Ascending aorta (tissue), 2 donors: ENCODE measurements around the gene SHISA6. TPM values are rescaled to one million over a fixed set of nuclear protein-coding genes. Genes with fewer than 3 reads are reported as not detected.

Experiments
- DNase-seq, 2 donors: peaks; one replicate each; pipeline ENCODE4 v3.0.0-alpha.2; 2019; ENCODE audit warnings: low spot score in 2 of 2
- H3K27ac ChIP-seq, 2 donors: fragments of 200-600 bp; sonication (generic); one replicate each; pipeline ENCODE4 v1.5.1; 2016 to 2017; ENCODE audit warnings: mild to moderate bottlenecking in 1 of 2
- H3K27me3 ChIP-seq: fragments of 200-600 bp; sonication (generic); one replicate; pipeline ENCODE4 v1.5.1; 2017
- H3K36me3 ChIP-seq, 2 donors: fragments of 200-600 bp; sonication (generic); one replicate each; pipeline ENCODE4 v1.5.1; 2016
- H3K4me1 ChIP-seq, 2 donors: fragments of 200-600 bp; sonication (generic); one replicate each; pipeline ENCODE4 v1.5.1; 2016 to 2017; ENCODE audit warnings: mild to moderate bottlenecking in 1 of 2
- H3K4me3 ChIP-seq, 2 donors: fragments of 200-600 bp; sonication (generic); one replicate each; pipeline ENCODE4 v1.5.1; 2016 to 2017; ENCODE audit warnings: mild to moderate bottlenecking in 1 of 2
- H3K9me3 ChIP-seq, 2 donors: fragments of 200-600 bp; sonication (generic); one replicate each; pipeline ENCODE4 v1.5.1; 2016
- intact Hi-C: fragments of 100-400 bp; cut with DNase I; formaldehyde crosslinking; loops from one replicate; pipeline ENCODE4 v1.15.1; 2023
- total RNA-seq: library from RNA; depleted of rRNA; stranded (reverse); fragments of >200 nt; gene quantifications from one replicate; pipeline ENCODE4 v1.1.0, GENCODE V29; 2016
- TF ChIP-seq, protein P1 (sequence below), 3 experiments: fragments of 200-600 bp in 2 of 3; fragments of 450-650 bp in 1 of 3; sonication (generic) in 2 of 3; IDR thresholded peaks; one replicate each; pipeline ENCODE4 v1.5.1; 2016 to 2019; ENCODE audit warnings: antibody characterized with exemption in 3 of 3, mild to moderate bottlenecking in 1 of 3, moderate library complexity in 1 of 3

Gene SHISA6
- total RNA-seq, 1 donor from 2014 or later, result 0.11 TPM

DNA sequence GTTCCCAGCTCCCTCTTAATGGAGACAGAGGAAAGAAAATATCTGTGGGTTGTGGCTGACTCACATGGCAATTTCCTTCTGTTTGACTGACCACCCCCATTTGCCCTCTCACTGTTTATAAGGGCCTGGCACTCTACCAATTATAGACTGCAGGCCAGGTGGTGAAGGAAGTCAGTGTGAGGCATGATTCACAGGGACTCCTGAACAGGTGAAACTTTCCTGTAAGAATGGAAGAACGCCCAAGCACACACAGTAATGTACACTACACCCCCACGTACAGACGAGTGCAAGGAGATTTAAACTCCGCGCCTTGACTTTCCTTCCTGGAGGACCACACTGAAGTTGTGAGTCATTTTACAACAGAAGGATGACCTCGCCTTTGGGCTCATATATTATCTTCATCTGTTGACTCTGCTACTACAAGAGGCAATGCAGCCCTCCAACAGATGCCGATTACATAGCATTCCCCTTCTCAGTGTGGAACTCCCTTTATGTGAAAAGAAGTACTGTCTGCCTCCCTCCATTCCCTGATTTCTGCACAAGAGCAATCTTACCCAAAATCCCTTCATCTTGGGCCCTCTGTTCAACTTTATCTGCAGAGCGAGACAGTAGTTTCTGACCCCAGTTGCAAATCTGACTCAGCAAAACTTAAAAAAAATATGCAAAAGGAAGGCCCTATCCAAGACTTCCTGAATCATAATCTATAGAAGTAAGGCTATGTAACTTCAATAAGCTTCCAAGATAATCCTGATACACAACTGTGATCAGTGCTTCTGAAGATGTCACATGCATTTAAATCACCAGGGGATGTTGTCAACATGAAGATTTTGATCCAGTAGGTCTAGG lies 163.6 kb downstream of the SHISA6 start:
- Histone ChIP-seq H3K27me3 (no peaks in the 10 kb centered on the region), H3K4me1 (no peaks in the 10 kb centered on the region), H3K9me3 (no peaks in the 10 kb centered on the region), H3K4me3 (no peak overlapping the region), H3K27ac (no peak overlapping the region), H3K36me3 (no peaks in the 10 kb centered on the region)
- DNase-seq, result no peak
- intact Hi-C loops, result no loop called here
- TF ChIP-seq, protein P1, sequence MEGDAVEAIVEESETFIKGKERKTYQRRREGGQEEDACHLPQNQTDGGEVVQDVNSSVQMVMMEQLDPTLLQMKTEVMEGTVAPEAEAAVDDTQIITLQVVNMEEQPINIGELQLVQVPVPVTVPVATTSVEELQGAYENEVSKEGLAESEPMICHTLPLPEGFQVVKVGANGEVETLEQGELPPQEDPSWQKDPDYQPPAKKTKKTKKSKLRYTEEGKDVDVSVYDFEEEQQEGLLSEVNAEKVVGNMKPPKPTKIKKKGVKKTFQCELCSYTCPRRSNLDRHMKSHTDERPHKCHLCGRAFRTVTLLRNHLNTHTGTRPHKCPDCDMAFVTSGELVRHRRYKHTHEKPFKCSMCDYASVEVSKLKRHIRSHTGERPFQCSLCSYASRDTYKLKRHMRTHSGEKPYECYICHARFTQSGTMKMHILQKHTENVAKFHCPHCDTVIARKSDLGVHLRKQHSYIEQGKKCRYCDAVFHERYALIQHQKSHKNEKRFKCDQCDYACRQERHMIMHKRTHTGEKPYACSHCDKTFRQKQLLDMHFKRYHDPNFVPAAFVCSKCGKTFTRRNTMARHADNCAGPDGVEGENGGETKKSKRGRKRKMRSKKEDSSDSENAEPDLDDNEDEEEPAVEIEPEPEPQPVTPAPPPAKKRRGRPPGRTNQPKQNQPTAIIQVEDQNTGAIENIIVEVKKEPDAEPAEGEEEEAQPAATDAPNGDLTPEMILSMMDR (IDR thresholded peaks at IDR 0.05), result no peak

DNA sequence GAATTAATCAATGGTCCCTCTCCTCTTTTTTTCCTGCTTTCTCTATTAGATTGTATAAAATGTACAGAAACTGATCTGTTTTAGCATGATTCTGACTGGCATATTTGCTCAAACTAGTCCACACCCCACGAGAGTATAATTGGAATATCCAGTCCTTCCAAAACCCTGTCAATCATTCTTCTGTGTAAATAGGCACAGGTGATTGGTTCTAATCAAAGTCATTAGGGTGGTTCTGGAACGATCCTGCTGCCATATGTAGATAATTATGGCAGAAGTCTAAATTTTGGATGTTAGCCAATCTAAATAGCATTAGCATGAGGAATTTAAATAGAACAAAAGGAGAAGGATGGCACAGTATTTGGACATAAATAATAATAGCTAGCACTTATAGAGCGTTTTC lies 165.7 kb downstream of the SHISA6 start:
- TF ChIP-seq, protein P1 (IDR thresholded peaks at IDR 0.05), result no peak
- Histone ChIP-seq H3K4me3 (no peak overlapping the region), H3K36me3 (no peaks in the 10 kb centered on the region), H3K27ac (no peak overlapping the region), H3K27me3 (no peaks in the 10 kb centered on the region), H3K4me1 (no peaks in the 10 kb centered on the region), H3K9me3 (no peaks in the 10 kb centered on the region)
- DNase-seq, result no peak
- intact Hi-C loops, result no loop called here

DNA sequence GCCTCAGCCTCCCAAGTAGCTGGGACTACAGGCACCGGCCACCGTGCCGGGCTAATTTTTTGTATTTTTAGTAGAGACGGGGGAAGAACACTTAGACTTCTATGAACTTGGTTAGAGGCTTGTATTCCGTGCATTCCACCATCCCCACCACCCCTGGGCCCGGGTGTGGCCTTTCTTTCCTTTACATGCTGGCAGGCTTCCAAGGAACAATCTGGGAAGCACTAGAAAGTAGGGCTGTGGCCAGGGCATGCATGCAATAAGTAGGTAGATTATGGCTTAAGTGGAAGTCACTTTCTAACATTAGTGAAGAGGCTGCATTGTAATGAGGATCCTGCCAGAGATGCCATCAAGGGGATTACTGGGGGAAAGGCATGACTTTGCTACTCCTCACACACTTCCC lies 171.6 kb downstream of the SHISA6 start:
- Histone ChIP-seq H3K9me3 (no peaks in the 10 kb centered on the region), H3K4me1 (no peaks in the 10 kb centered on the region), H3K4me3 (no peak overlapping the region), H3K36me3 (no peaks in the 10 kb centered on the region), H3K27me3 (no peaks in the 10 kb centered on the region), H3K27ac (no peak overlapping the region)
- intact Hi-C loops, result no loop called here
- TF ChIP-seq, protein P1 (IDR thresholded peaks at IDR 0.05), result no peak
- no peak for DNase-seq

DNA sequence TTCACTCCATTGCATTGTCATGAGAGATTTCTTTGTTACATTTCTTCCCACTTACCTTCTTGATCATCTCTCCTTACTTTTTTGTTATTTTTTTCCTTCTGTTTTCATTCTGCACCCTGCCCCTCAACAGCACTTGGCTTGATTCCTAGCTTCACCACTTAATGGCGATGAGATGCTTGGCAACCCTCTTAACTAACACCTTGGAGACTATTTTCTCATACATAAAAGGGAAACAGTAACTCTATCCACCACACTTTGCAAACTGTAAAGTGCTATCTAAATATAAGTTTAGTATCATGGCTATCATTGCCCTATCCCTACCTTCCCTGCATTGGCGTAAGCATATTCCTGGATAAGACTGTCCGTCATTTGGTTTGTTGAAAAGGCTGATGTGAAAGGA lies 177.3 kb downstream of the SHISA6 start:
- H3K4me1 ChIP-seq, result no peaks in the 10 kb centered on the region
- no peaks in the 10 kb centered on the region for H3K27me3 ChIP-seq
- no peaks in the 10 kb centered on the region for H3K9me3 ChIP-seq
- no peaks in the 10 kb centered on the region for H3K36me3 ChIP-seq
- no peak overlapping the region for H3K4me3 ChIP-seq
- TF ChIP-seq, protein P1 (IDR thresholded peaks at IDR 0.05), result no peak
- no peak for DNase-seq
- intact Hi-C loops, result no loop called here
- H3K27ac ChIP-seq, result no peak overlapping the region

DNA sequence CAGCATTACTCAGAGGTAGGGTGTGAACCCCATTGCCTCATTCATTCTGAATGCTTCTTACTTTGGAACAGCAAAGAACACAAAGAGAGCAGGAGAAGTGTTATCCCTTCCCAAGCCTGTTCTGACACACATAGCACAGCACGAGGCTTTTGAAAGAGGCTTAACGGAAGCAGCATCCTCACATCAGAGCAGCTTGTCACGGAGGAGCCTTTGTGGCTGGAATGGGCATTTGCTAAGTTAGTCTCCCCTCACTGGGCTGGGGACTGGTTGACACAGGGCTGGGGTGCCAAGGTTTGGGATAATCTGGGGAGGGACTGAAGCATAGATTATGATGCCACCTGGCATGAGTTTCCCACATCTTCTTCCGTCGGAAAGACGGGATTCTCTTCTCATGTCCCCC lies 189.7 kb downstream of the SHISA6 start:
- intact Hi-C loops, result no loop called here
- TF ChIP-seq, protein P1 (IDR thresholded peaks at IDR 0.05), result no peak
- H3K36me3 ChIP-seq, result no peaks in the 10 kb centered on the region

More for the DNA sequence above, 189.7 kb downstream of the SHISA6 start:
- no peak for DNase-seq
- no peak overlapping the region for H3K27ac ChIP-seq
- no peaks in the 10 kb centered on the region for H3K9me3 ChIP-seq
- no peaks in the 10 kb centered on the region for H3K4me1 ChIP-seq
- H3K27me3 ChIP-seq, result no peaks in the 10 kb centered on the region
- H3K4me3 ChIP-seq, result no peak overlapping the region
